ENCODE data around the gene GON4L. TPM values are rescaled to one million over a fixed set of nuclear protein-coding genes. Genes with fewer than 3 reads are reported as not detected.
"Not testable (repeated sequence)": the region's sequence is repeated elsewhere in the genome, so short reads cannot be mapped to it uniquely, and the experiment has no call there.

Gene GON4L
- total RNA-seq, result 85.8 and 90.6 TPM in 2 replicates

- intact Hi-C loops (cut with micrococcal nuclease), result loop anchor here (1.0 to 10.0 kb wide), 10 partner anchors 164 to 885 kb away; partner anchors contain the start of genes ASH1L, CLK2, LAMTOR2 and MEF2D
These were observed at the start of gene GON4L for GRCh38 chr1:155856975-155857930. TSS of gene GON4L (minus strand) at chr1:155857214. CDS start at chr1:155853780, 3,434 bp downstream.

GRCh38 chr1:155904261-155904660, 47.2 kb upstream of the GON4L start:
- intact Hi-C loops (cut with micrococcal nuclease), result no loop called here

- intact Hi-C loops (cut with micrococcal nuclease), result no loop called here
These were observed 43.1 kb upstream of the GON4L start for GRCh38 chr1:155900161-155900560.

- intact Hi-C loops (cut with micrococcal nuclease), result no loop called here
These were observed 42.7 kb upstream of the GON4L start for GRCh38 chr1:155899683-155900082.

GRCh38 chr1:155898888-155899287, 41.9 kb upstream of the GON4L start:
- intact Hi-C loops (cut with micrococcal nuclease), result no loop called here

- intact Hi-C loops (cut with micrococcal nuclease), result no loop called here
These were observed 40.7 kb upstream of the GON4L start for GRCh38 chr1:155897746-155898145.

- intact Hi-C loops (cut with micrococcal nuclease), result not testable (repeated sequence)
These were observed 39.5 kb upstream of the GON4L start for GRCh38 chr1:155896476-155896875.

- intact Hi-C loops (cut with micrococcal nuclease), result not testable (repeated sequence)
These were observed 38.6 kb upstream of the GON4L start for GRCh38 chr1:155895617-155896016.

- intact Hi-C loops (cut with micrococcal nuclease), result loop anchor here (1.0 kb wide), 2 partner anchors 17 to 33 kb away; no protein-coding TSS in a partner anchor
These were observed 36.6 kb upstream of the GON4L start for GRCh38 chr1:155893389-155894142.

GRCh38 chr1:155892796-155893195, 35.8 kb upstream of the GON4L start:
- intact Hi-C loops (cut with micrococcal nuclease), result loop anchor here (1.0 kb wide), 2 partner anchors 18 to 32 kb away; no protein-coding TSS in a partner anchor

- intact Hi-C loops (cut with micrococcal nuclease), result no loop called here
These were observed 33.2 kb upstream of the GON4L start for GRCh38 chr1:155890251-155890650.

GRCh38 chr1:155889566-155889965, 32.6 kb upstream of the GON4L start:
- intact Hi-C loops (cut with micrococcal nuclease), result no loop called here

GRCh38 chr1:155888481-155888880, 31.5 kb upstream of the GON4L start:
- intact Hi-C loops (cut with micrococcal nuclease), result no loop called here

- intact Hi-C loops (cut with micrococcal nuclease), result no loop called here
These were observed 28.0 kb upstream of the GON4L start for GRCh38 chr1:155884982-155885381.

GRCh38 chr1:155884031-155884960, 27.3 kb upstream of the GON4L start:
- intact Hi-C loops (cut with micrococcal nuclease), result no loop called here

GRCh38 chr1:155882766-155883165, 25.8 kb upstream of the GON4L start:
- intact Hi-C loops (cut with micrococcal nuclease), result no loop called here

GRCh38 chr1:155882235-155882634, 25.2 kb upstream of the GON4L start:
- intact Hi-C loops (cut with micrococcal nuclease), result no loop called here

GRCh38 chr1:155880950-155881349, 23.9 kb upstream of the GON4L start:
- intact Hi-C loops (cut with micrococcal nuclease), result no loop called here

GRCh38 chr1:155880251-155880650, 23.2 kb upstream of the GON4L start:
- intact Hi-C loops (cut with micrococcal nuclease), result no loop called here

- intact Hi-C loops (cut with micrococcal nuclease), result no loop called here
These were observed 20.9 kb upstream of the GON4L start for GRCh38 chr1:155877945-155878344.

- intact Hi-C loops (cut with micrococcal nuclease), result no loop called here
These were observed 16.8 kb upstream of the GON4L start for GRCh38 chr1:155873860-155874259.

All from T-helper 1 cell treated with Interleukin-12 subunit alpha and Interleukin-12 subunit beta and Interleukin-4 antibody, amounts not matched to agents 30 ng/mL and 1 ng/mL, for 36 hours (primary cell).